Body of pancreas (tissue), 4 donors: ENCODE data around the gene ATG16L1. TPM values are rescaled to one million over a fixed set of nuclear protein-coding genes. Genes with fewer than 3 reads are reported as not detected.

ENCODE experiments used
- ATAC-seq: fragments of 150-250 bp; one replicate; pipeline ENCODE4 v1.9.1; 2016
- DNase-seq, 4 donors: peaks; one replicate each; pipeline ENCODE4 v3.0.0-alpha.2; 2019
- H3K27ac ChIP-seq, 4 donors: fragments of 200-600 bp; sonication (generic); 1 replicate in 3 of 4; 2 replicates in 1 of 4; pipeline versions ENCODE4 v1.5.1 to v1.6.1; 2016 to 2019; ENCODE audit warnings: mild to moderate bottlenecking in 1 of 4, mixed read lengths in 1 of 4, moderate library complexity in 1 of 4
- H3K27me3 ChIP-seq, 2 donors: fragments of 200-600 bp; sonication (generic); one replicate each; pipeline ENCODE4 v1.6.0; 2016; ENCODE audit warnings: mild to moderate bottlenecking in 1 of 2
- H3K36me3 ChIP-seq, 2 donors: fragments of 200-600 bp; sonication (generic); replicated peaks in 1 of 2; 2 replicates each; pipeline ENCODE4 v1.5.1; 2016; ENCODE audit warnings: low read depth in 2 of 2; ENCODE audit not compliant: insufficient read depth in 1 of 2
- H3K4me1 ChIP-seq: fragments of 200-600 bp; sonication (generic); one replicate; pipeline ENCODE4 v1.6.0; 2016
- H3K4me3 ChIP-seq, 2 donors: fragments of 200-600 bp; sonication (generic); 1 replicate in 1 of 2; 2 replicates in 1 of 2; pipeline ENCODE4 v1.5.1; 2016 to 2019
- H3K9me3 ChIP-seq, 3 donors: fragments of 200-600 bp; sonication (generic); 1 replicate in 2 of 3; 2 replicates in 1 of 3; pipeline ENCODE4 v1.5.1; 2016
- CTCF ChIP-seq, 7 experiments: fragments of 450-650 bp in 4 of 7; fragments of 200-600 bp in 3 of 7; sonication (generic) in 3 of 7; IDR thresholded peaks; one replicate each; pipeline ENCODE4 v1.5.1; 2016 to 2019; ENCODE audit warnings: antibody characterized with exemption in 7 of 7
- POLR2A ChIP-seq, 3 donors: fragments of 450-650 bp; IDR thresholded peaks; one replicate each; pipeline ENCODE4 v1.6.1; 2016; ENCODE audit warnings: antibody characterized with exemption in 3 of 3, mild to moderate bottlenecking in 2 of 3
- WGBS, 2 donors: methylation state at CpG; one replicate each; pipeline ENCODE4 v1.1.5; 2017; 5-methylcytosine and 5-hydroxymethylcytosine counted together
- intact Hi-C: fragments of 100-400 bp; cut with DNase I; formaldehyde crosslinking; loops from one replicate; pipeline ENCODE4 v1.15.1; 2023
- total RNA-seq, 2 donors: library from RNA; depleted of rRNA; stranded (reverse); fragments of >200 nt; gene quantifications; one replicate each; pipeline ENCODE4 v1.1.0, GENCODE V29; 2016

The ATG16L1 gene
- total RNA-seq, 2 donors from 2014 or later, result 23.7 to 29.1 TPM

- no peak overlapping the region for H3K27ac ChIP-seq
- no peak for TF ChIP-seq CTCF (IDR thresholded peaks at IDR 0.05)
- TF ChIP-seq POLR2A (IDR thresholded peaks at IDR 0.05), result no peak
- no peak for ATAC-seq
- peaks cover 22% of the 10 kb centered on the region for H3K4me1 ChIP-seq
- DNase-seq, result no peak
- H3K27me3 ChIP-seq, result no peaks in the 10 kb centered on the region
- peaks cover 0 to 15% of the 10 kb centered on the region in 2 donors for H3K36me3 ChIP-seq
- no peaks in the 10 kb centered on the region for H3K9me3 ChIP-seq
- intact Hi-C loops, result no loop called here
- WGBS, 2 donors, result 70% methylated on average over 4 of the region's 4 CpGs
- no peak overlapping the region for H3K4me3 ChIP-seq
Measured at GRCh38 chr2:233256048-233256447, 4.6 kb downstream of the ATG16L1 start.

GRCh38 chr2:233258211-233258610 is 6.7 kb downstream of the ATG16L1 start:
- Histone ChIP-seq H3K4me3 (no peak overlapping the region), H3K4me1 (peaks cover 13% of the 10 kb centered on the region), H3K27ac (no peak overlapping the region), H3K9me3 (no peaks in the 10 kb centered on the region), H3K27me3 (no peaks in the 10 kb centered on the region), H3K36me3 (peaks cover 0 to 22% of the 10 kb centered on the region in 2 donors)
- no peak for ATAC-seq
- intact Hi-C loops, result no loop called here
- TF ChIP-seq CTCF (IDR thresholded peaks at IDR 0.05) (no peak), POLR2A (IDR thresholded peaks at IDR 0.05) (no peak)
- WGBS, 2 donors, result 75 to 93% methylated on average over 2 of the region's 2 CpGs
- DNase-seq, result no peak

- Histone ChIP-seq H3K4me3 (no peak overlapping the region), H3K27ac (no peak overlapping the region), H3K4me1 (no peaks in the 10 kb centered on the region), H3K27me3 (no peaks in the 10 kb centered on the region), H3K36me3 (peaks cover 8 to 36% of the 10 kb centered on the region in 2 donors), H3K9me3 (no peaks in the 10 kb centered on the region)
- ATAC-seq, result no peak
- intact Hi-C loops, result no loop called here
- TF ChIP-seq POLR2A (IDR thresholded peaks at IDR 0.05), result no peak
- TF ChIP-seq CTCF (IDR thresholded peaks at IDR 0.05), result no peak
- WGBS, 2 donors, result 93 to 95% methylated on average over 1 of the region's 1 CpG
- DNase-seq, result no peak
Measured at GRCh38 chr2:233259730-233260129, 8.3 kb downstream of the ATG16L1 start.

GRCh38 chr2:233260661-233261060 is 9.2 kb downstream of the ATG16L1 start:
- no peaks in the 10 kb centered on the region for H3K27me3 ChIP-seq
- DNase-seq (no peak), ATAC-seq (no peak)
- H3K4me1 ChIP-seq, result no peaks in the 10 kb centered on the region
- H3K27ac ChIP-seq, result no peak overlapping the region
- WGBS, 2 donors, result 94 to 96% methylated on average over 5 of the region's 5 CpGs
- no peak overlapping the region for H3K4me3 ChIP-seq
- H3K9me3 ChIP-seq, result no peaks in the 10 kb centered on the region
- TF ChIP-seq POLR2A (IDR thresholded peaks at IDR 0.05) (no peak), CTCF (IDR thresholded peaks at IDR 0.05) (no peak)
- H3K36me3 ChIP-seq, result peaks cover 10 to 44% of the 10 kb centered on the region in 2 donors
- intact Hi-C loops, result no loop called here

GRCh38 chr2:233261819-233262555 is 10.5 kb downstream of the ATG16L1 start:
- WGBS, 2 donors, result 88 to 90% methylated on average over 9 of the region's 9 CpGs
- intact Hi-C loops, result no loop called here
- peaks cover 10 to 46% of the 10 kb centered on the region in 2 donors for H3K36me3 ChIP-seq

More at GRCh38 chr2:233261819-233262555, 10.5 kb downstream of the ATG16L1 start:
- no peak for TF ChIP-seq POLR2A (IDR thresholded peaks at IDR 0.05)
- no peak for TF ChIP-seq CTCF (IDR thresholded peaks at IDR 0.05)
- no peak for ATAC-seq
- no peak for DNase-seq
- Histone ChIP-seq H3K27me3 (no peaks in the 10 kb centered on the region), H3K4me3 (no peak overlapping the region), H3K27ac (no peak overlapping the region), H3K4me1 (no peaks in the 10 kb centered on the region), H3K9me3 (no peaks in the 10 kb centered on the region)
